Measurements from ENCODE around the gene SYT17. TPM values are rescaled to one million over a fixed set of nuclear protein-coding genes. Genes with fewer than 3 reads are reported as not detected.

SYT17 gene
- total and polyA plus RNA-seq, 12 donors = 0.20 to 1.3 (median 0.59) TPM

- WGBS, 2 donors = 46 to 50% methylated on average over 2 of the region's 2 CpGs
- DNase-seq (no peak), ATAC-seq (no peak)
- H3K27ac ChIP-seq = no peak overlapping the region
- intact Hi-C loops (cut with DNase I) = no loop called here
- no peaks in the 10 kb centered on the region for H3K9me3 ChIP-seq
- H3K4me3 ChIP-seq = no peak overlapping the region
- H3K27me3 ChIP-seq = peaks cover 0 to 9% (median 0%) of the 10 kb centered on the region in 7 donors
- no peak for TF ChIP-seq CTCF (IDR thresholded peaks at IDR 0.05)
- no peaks in the 10 kb centered on the region for H3K36me3 ChIP-seq
- H3K4me1 ChIP-seq = peaks cover 0 to 16% (median 0%) of the 10 kb centered on the region in 9 donors
Measured at GRCh38 chr16:19295393-19295792, 127.4 kb downstream of the SYT17 start.

GRCh38 chr16:19297454-19297853, 129.4 kb downstream of the SYT17 start:
- Histone ChIP-seq H3K9me3 (no peaks in the 10 kb centered on the region), H3K36me3 (no peaks in the 10 kb centered on the region), H3K4me1 (peaks cover 0 to 16% (median 0%) of the 10 kb centered on the region in 9 donors), H3K4me3 (no peak overlapping the region), H3K27ac (no peak overlapping the region), H3K27me3 (peaks cover 0 to 5% (median 0%) of the 10 kb centered on the region in 7 donors)
- no peak for TF ChIP-seq CTCF (IDR thresholded peaks at IDR 0.05)
- DNase-seq (no peak), ATAC-seq (no peak)
- intact Hi-C loops (cut with DNase I) = no loop called here
- 79 to 80% methylated on average over 1 of the region's 1 CpG for WGBS, 2 donors

- intact Hi-C loops (cut with DNase I) = no loop called here
- Histone ChIP-seq H3K27ac (no peak overlapping the region), H3K4me3 (no peak overlapping the region), H3K36me3 (no peaks in the 10 kb centered on the region), H3K4me1 (peaks cover 0 to 6% (median 0%) of the 10 kb centered on the region in 9 donors), H3K9me3 (no peaks in the 10 kb centered on the region), H3K27me3 (peaks cover 0 to 5% (median 0%) of the 10 kb centered on the region in 7 donors)
- DNase-seq (no peak), ATAC-seq (no peak)
- TF ChIP-seq CTCF (IDR thresholded peaks at IDR 0.05) = no peak
- 39 to 51% methylated on average over 2 of the region's 2 CpGs for WGBS, 2 donors
Measured at GRCh38 chr16:19299565-19299964, 131.5 kb downstream of the SYT17 start.

- Histone ChIP-seq H3K9me3 (no peaks in the 10 kb centered on the region), H3K27me3 (peaks cover 0 to 20% (median 0%) of the 10 kb centered on the region in 7 donors), H3K36me3 (no peaks in the 10 kb centered on the region), H3K4me3 (no peak overlapping the region), H3K4me1 (no peaks in the 10 kb centered on the region), H3K27ac (no peak overlapping the region)
- no peak for ATAC-seq
- no peak for TF ChIP-seq CTCF (IDR thresholded peaks at IDR 0.05)
- intact Hi-C loops (cut with DNase I) = no loop called here
- WGBS, 2 donors = 0 to 25% methylated on average over 1 of the region's 1 CpG
- DNase-seq = no peak
Measured at GRCh38 chr16:19301931-19302330, 133.9 kb downstream of the SYT17 start.
